Skeletal muscle cell (primary cell): Measurements from ENCODE around the gene LRBA.

Experiments used
- DNase-seq: peaks from one replicate; pipeline ENCODE4 v3.0.0-alpha.2; 2010; ENCODE audit warnings: low read depth
- H3K4me3 ChIP-seq: 2 replicates; pipeline ENCODE4 v1.5.1; 2011; ENCODE audit warnings: low read depth, mild to moderate bottlenecking, control low read depth, low read length, moderate library complexity

LRBA gene

DNA sequence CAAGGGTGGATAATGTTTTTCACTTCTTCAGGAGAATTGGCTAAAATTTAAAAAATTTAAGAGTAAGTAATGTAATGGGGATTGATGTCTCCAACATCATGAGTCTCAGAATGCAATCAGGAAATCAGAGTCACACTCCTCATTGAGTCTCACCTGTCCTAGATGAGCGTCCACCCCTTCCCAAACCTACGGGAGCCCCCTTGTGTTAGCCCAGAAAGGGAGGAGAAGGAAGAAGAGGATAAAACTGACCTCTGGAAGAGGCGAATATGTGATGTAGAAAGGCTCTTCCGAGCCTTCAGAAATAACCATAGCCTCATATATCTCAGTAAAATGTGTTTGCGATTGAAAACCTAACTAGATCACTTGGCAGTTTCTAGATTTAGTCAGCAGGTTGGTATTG lies 779.8 kb downstream of the LRBA start:
- H3K4me3 ChIP-seq: no peak overlapping the region
- DNase-seq: no peak

DNA sequence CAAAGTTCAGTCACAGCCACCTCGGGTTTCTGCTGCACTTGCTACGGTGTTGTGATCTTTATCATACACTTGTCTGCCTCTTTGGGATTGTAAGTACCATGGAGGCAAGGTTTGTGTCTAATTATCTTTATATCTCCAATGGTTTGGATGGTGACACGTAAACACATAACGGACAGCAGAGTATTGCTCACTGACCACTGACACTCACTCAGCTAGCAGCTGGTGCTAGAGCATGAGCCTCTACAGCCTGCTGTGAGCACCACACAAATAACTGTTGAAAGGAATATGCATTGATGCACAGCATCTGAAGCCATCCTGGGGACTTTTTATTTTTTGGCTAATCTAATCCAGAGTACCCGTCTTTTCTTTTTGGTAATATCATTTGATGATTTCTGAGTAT lies 780.8 kb downstream of the LRBA start:
- H3K4me3 ChIP-seq: no peak overlapping the region
- no peak for DNase-seq

- H3K4me3 ChIP-seq: no peak overlapping the region
- no peak for DNase-seq
Observed at GRCh38 chr4:150232029-150232428, 783.1 kb downstream of the LRBA start.

DNA sequence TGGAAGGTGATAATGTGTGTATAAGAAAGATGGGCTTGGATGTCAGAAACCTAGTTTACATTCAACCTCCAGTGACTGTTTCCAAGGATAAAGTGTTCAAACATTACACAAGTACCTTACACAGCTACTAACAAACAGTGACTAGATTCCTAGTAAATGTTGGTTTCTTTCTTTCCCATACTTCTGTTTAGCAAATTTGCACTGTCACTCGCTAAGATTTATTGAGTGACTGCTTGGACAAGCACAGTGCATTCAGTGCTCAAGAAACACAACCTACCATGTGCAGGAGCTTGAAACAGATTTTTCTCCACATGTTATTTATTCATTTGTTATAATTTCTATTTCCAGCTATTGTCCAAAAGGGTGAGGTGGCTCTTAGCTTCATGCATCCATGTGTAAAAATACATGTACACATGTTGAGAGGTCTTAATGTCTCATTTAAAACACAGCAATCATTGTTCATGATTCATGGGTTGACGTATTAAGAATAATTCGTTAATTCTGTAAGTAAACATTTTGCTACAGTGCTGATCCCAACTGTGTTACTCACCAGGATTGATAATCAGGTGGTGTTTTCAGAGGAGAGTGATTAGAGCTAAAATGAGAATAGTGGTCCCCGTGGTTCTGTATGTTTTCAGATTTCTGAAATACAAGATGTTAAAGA lies 783.8 kb downstream of the LRBA start:
- no peak overlapping the region for H3K4me3 ChIP-seq
- no peak for DNase-seq

DNA sequence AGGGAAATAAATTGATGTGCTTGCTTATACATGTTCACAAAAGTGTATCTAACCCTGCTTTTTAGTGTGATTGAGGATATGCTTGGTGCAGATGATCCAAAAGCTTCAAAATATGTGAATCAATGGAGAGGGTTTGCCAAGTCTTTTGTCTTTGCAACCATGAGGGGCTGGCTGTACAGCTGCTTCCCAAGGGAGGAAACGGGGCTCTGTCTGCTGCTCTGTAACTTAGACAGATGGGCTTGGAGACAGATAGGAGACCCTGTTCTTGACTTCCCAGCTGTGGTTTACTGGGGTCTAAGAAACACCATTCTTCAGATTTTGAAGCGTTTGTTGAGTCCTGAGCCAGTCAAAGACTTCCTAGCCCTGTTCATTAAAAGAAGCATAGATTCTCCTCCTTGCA lies 784.5 kb downstream of the LRBA start:
- no peak overlapping the region for H3K4me3 ChIP-seq
- DNase-seq: no peak

DNA sequence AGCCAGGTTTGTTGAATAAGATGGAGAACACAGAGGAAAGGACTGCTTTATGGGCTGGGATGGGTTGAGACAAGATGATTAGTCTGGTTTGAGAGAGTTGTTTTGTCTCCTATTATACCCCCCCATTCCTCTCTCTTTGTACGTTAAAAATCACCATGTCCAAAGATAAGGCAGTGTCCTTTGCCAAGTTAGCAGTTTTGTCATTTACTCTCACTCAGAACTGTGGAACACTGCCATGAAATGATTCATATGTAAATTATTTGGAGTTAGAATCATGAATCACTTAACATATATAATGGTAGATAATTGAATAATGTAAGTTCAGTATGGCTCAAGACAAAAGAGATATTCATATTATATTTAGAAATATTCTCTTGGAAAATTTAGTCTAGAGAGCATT lies 785.6 kb downstream of the LRBA start:
- no peak overlapping the region for H3K4me3 ChIP-seq
- DNase-seq: no peak

DNA sequence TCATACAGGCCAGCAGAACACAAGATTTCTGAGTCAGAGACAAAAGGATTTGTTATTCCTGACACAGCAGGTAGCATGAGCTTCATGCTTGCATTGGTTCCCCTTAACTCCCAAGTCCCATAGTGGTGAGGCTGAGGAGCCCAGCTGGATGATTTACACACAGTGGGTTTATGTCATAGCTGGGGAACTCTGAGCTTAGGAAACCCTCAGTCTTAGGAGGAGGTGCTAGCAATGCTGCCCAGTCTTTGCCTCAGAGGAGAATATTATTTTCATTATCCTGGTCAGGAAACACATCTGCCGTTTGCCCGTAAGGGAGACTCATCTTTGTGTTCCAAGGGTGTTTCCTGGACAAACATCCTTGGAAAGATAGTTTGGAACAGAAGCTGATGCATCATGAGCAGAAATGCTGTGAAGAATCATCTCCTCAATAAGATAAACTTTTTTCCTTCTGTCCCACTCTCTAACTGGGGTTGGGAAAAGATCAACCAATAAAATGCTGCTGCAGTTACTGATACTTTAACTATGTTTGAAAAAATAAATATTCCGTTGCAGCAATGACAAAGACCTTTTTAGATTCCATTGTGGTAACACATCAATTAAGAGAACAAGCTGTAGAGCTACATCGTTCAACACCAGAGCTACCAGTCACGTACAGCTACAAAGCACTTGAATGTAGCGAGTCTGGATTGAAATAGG lies 790.0 kb downstream of the LRBA start:
- peak; percentile 93 for DNase-seq
- H3K4me3 ChIP-seq: peak overlapping the region; percentile 8

- no peak for DNase-seq
- H3K4me3 ChIP-seq: no peak overlapping the region
Observed at GRCh38 chr4:150219841-150220240, 795.2 kb downstream of the LRBA start.

- no peak overlapping the region for H3K4me3 ChIP-seq
- DNase-seq: no peak
Observed at GRCh38 chr4:150218447-150218846, 796.6 kb downstream of the LRBA start.

GRCh38 chr4:150217808-150218207 lies 797.3 kb downstream of the LRBA start:
- DNase-seq: no peak
- no peak overlapping the region for H3K4me3 ChIP-seq

DNA sequence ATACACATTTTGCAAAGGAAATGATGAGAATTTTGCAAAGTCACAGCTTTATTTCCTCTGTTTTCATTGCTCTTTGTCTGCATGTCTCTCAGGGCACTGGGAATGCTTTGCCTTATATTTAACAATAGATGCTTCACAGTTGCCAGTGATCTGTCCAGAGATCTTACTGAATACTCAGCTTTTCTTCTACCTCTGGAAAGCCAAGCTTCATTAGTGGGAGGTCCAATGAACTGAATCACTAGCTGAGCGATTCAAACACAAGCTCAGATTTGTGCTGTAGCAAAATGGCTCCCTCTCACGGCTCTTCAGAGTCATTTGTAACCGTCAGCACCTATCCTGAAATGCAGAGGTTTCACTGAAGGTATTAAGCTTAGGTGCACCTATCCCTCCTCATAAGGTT lies 797.9 kb downstream of the LRBA start:
- no peak overlapping the region for H3K4me3 ChIP-seq
- DNase-seq: no peak

DNA sequence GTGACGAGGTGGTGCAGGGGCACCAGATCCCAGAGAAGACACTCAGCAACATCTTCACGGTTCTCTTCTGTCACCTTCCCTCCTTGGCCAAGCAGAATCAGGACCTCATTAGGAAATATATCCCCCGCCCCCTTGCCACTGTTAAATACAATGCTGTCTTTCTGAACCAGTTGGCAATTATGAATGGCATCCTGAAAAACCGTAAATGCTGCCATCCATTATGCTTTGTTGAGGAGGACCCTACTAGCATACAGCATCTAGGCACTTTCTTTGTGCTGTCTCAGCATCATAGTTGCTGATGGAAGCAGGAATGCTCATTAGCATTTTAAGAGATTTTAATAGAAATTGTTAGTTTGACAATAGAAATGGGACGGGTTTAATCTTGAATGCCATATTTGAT lies 798.4 kb downstream of the LRBA start:
- DNase-seq: no peak
- no peak overlapping the region for H3K4me3 ChIP-seq

DNA sequence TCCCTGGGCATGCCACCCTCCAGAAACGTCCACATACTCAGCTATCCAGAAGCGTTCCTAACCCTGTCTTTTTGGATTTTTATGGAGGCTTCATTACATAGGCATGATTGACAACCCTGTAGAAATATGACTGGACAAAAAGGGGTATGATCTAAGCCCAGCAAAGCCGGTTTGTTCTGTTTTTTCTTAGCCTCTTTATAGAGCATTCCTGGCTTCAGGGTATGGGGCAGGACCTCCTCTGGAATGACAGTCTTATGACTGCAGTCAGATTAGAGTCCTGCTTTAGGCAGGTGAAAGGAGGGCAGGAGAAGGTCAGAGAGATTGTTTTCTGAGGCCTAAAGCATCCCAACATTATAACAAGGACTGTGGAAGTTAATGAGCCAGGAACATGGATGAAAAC lies 799.5 kb downstream of the LRBA start:
- no peak for DNase-seq

More for the DNA sequence above, 799.5 kb downstream of the LRBA start:
- H3K4me3 ChIP-seq: no peak overlapping the region
